Neuronal stem cell (in vitro differentiated cells): ENCODE results near the gene BRI3BP.

Experiments used
- DNase-seq: peaks from one replicate; pipeline ENCODE4 v3.0.0-alpha.2; 2013; ENCODE audit warnings: low spot score
- H2AFZ ChIP-seq: one replicate; pipeline ENCODE4 v1.6.1; 2013; ENCODE audit warnings: mild to moderate bottlenecking, low read length, inconsistent platforms
- H2AK5ac ChIP-seq: 2 replicates; pipeline ENCODE4 v1.6.1; 2013; ENCODE audit warnings: low read depth, mild to moderate bottlenecking, inconsistent platforms, low read length, moderate library complexity, mixed read lengths
- H2BK120ac ChIP-seq: 2 replicates; pipeline ENCODE4 v1.6.1; 2013; ENCODE audit warnings: low read depth, mild to moderate bottlenecking, inconsistent platforms, low read length, moderate library complexity, mixed read lengths
- H2BK12ac ChIP-seq: one replicate; pipeline ENCODE4 v1.6.1; 2013; ENCODE audit warnings: low read length, inconsistent platforms
- H2BK15ac ChIP-seq: 2 replicates; pipeline ENCODE4 v1.6.1; 2013; ENCODE audit warnings: mild to moderate bottlenecking, low read length, inconsistent platforms, mixed read lengths
- H2BK5ac ChIP-seq: one replicate; pipeline ENCODE4 v1.6.1; 2013; ENCODE audit warnings: inconsistent platforms, mild to moderate bottlenecking, low read length, moderate library complexity
- H3K14ac ChIP-seq: one replicate; pipeline ENCODE4 v1.6.1; 2013; ENCODE audit warnings: low read length, inconsistent platforms
- H3K18ac ChIP-seq: 2 replicates; pipeline ENCODE4 v1.6.1; 2013; ENCODE audit warnings: low read length, inconsistent platforms
- H3K23ac ChIP-seq: 2 replicates; pipeline ENCODE4 v1.6.1; 2013; ENCODE audit warnings: low read depth, mild to moderate bottlenecking, mixed read lengths, low read length, inconsistent platforms; ENCODE audit not compliant: poor library complexity
- H3K27ac ChIP-seq: replicated peaks from 3 replicates; pipeline ENCODE4 v1.5.1; 2013; ENCODE audit warnings: low read length, inconsistent platforms
- H3K27me3 ChIP-seq, 3 experiments: 2 replicates each; pipeline ENCODE4 v1.6.1; 2013; ENCODE audit warnings: low read length in 3 of 3, mild to moderate bottlenecking in 2 of 3, inconsistent platforms in 1 of 3, low read depth in 1 of 3, mixed read lengths in 1 of 3, moderate library complexity in 1 of 3; ENCODE audit not compliant: control insufficient read depth in 3 of 3, insufficient read depth in 3 of 3
- H3K36me3 ChIP-seq, 2 donors: replicated peaks in 1 of 2; 2 replicates each; pipeline ENCODE4 v1.6.1; 2013; ENCODE audit warnings: low read length in 2 of 2; ENCODE audit not compliant: control insufficient read depth in 2 of 2, insufficient read depth in 2 of 2
- H3K4ac ChIP-seq: 2 replicates; pipeline ENCODE4 v1.6.1; 2013; ENCODE audit warnings: inconsistent platforms, mild to moderate bottlenecking, low read length, moderate library complexity
- H3K4me1 ChIP-seq, 2 donors: 1 replicate in 1 of 2; 2 replicates in 1 of 2; pipeline ENCODE4 v1.6.1; 2013; ENCODE audit warnings: low read length in 2 of 2, low read depth in 1 of 2; ENCODE audit not compliant: control insufficient read depth in 2 of 2, insufficient read depth in 1 of 2
- H3K4me2 ChIP-seq: one replicate; pipeline ENCODE4 v1.6.1; 2013; ENCODE audit warnings: mild to moderate bottlenecking, low read length, inconsistent platforms; ENCODE audit not compliant: insufficient read depth, poor library complexity, severe bottlenecking
- H3K4me3 ChIP-seq, 2 donors: 2 replicates each; pipeline ENCODE4 v1.5.1; 2013; ENCODE audit warnings: low read length in 2 of 2, mild to moderate bottlenecking in 2 of 2, inconsistent platforms in 1 of 2, moderate library complexity in 1 of 2
- H3K79me1 ChIP-seq: one replicate; pipeline ENCODE4 v1.6.1; 2013; ENCODE audit warnings: low read depth, mild to moderate bottlenecking, inconsistent platforms, low read length, moderate library complexity
- H3K9ac ChIP-seq: one replicate; pipeline ENCODE4 v1.6.1; 2013; ENCODE audit warnings: mild to moderate bottlenecking, low read depth, low read length, inconsistent platforms; ENCODE audit not compliant: poor library complexity
- H3K9me3 ChIP-seq, 2 donors: replicated peaks in 1 of 2; 2 replicates each; pipeline versions ENCODE3 to v1.6.1; 2013; ENCODE audit warnings: low read length in 2 of 2, mild to moderate bottlenecking in 2 of 2, inconsistent platforms in 1 of 2, low read depth in 1 of 2, mixed read lengths in 1 of 2, moderate library complexity in 1 of 2; ENCODE audit not compliant: control insufficient read depth in 2 of 2, insufficient read depth in 1 of 2
- H4K8ac ChIP-seq: one replicate; pipeline ENCODE4 v1.6.1; 2013; ENCODE audit warnings: low read depth, mild to moderate bottlenecking, inconsistent platforms, low read length, moderate library complexity
- H4K91ac ChIP-seq: one replicate; pipeline ENCODE4 v1.6.1; 2013; ENCODE audit warnings: low read length, low read depth, mild to moderate bottlenecking, inconsistent platforms; ENCODE audit not compliant: poor library complexity
- WGBS, 2 donors: extraction: QIAGEN DNeasy Blood & Tissue Kit; methylation state at CpG; one replicate each; pipeline ENCODE4 v1.1.7; 2013; ENCODE audit warnings: missing lambda C conversion rate in 2 of 2, mixed read lengths in 1 of 2; ENCODE audit not compliant: insufficient read length in 2 of 2, insufficient replicate concordance in 1 of 2; ENCODE audit errors: extremely low coverage in 2 of 2; 5-methylcytosine and 5-hydroxymethylcytosine counted together

The BRI3BP gene

GRCh38 chr12:125021771-125022170, 28.3 kb downstream of the BRI3BP start:
- Histone ChIP-seq H3K27me3 (no peaks in the 10 kb centered on the region), H3K9ac (no peak overlapping the region), H4K91ac (no peak overlapping the region), H3K27ac (no peak overlapping the region), H3K79me1 (no peaks in the 10 kb centered on the region), H2BK12ac (no peak overlapping the region), H2BK120ac (no peak overlapping the region), H3K23ac (no peak overlapping the region), H2AFZ (no peak overlapping the region), H2BK5ac (no peak overlapping the region), H3K4me1 (no peaks in the 10 kb centered on the region), H3K36me3 (peaks cover 10 to 82% of the 10 kb centered on the region in 2 donors), H2AK5ac (no peak overlapping the region), H3K4me2 (no peak overlapping the region), H3K4ac (no peak overlapping the region), H4K8ac (no peak overlapping the region), H3K14ac (no peak overlapping the region), H3K18ac (no peak overlapping the region), H3K4me3 (no peak overlapping the region), H3K9me3 (peaks cover 2 to 14% of the 10 kb centered on the region in 2 donors), H2BK15ac (no peak overlapping the region)
- no CpG with 5 or more reads among the region's 5 CpGs for WGBS, 2 donors
- DNase-seq: no peak

DNA sequence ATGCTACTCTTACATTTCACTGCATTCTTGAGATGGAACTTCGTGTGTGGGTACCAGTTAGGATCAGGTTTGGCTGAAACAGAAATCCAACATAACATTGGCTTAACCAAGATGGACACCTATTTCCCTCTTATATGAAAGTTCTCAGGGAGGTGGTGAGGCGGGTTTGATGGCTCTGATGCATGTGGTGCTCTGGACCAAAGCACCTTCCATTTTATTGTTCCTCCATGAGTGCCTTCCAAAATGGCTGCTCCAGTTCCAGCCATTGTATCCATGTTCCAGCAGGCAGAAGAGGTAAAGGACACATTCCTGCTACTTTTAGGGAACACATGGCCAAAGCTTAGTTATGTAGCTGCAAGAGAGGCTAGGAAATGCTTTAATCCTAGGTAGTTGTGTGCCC, 29.6 kb downstream of the BRI3BP start:
- Histone ChIP-seq H2AK5ac (no peak overlapping the region), H2BK120ac (no peak overlapping the region), H3K4me1 (no peaks in the 10 kb centered on the region), H3K18ac (no peak overlapping the region), H3K9ac (no peak overlapping the region), H3K4ac (no peak overlapping the region), H2AFZ (no peak overlapping the region), H3K79me1 (no peaks in the 10 kb centered on the region), H2BK15ac (no peak overlapping the region), H4K91ac (no peak overlapping the region), H3K27me3 (no peaks in the 10 kb centered on the region), H3K27ac (no peak overlapping the region), H3K4me3 (no peak overlapping the region), H3K14ac (no peak overlapping the region), H3K4me2 (no peak overlapping the region), H3K23ac (no peak overlapping the region), H2BK5ac (no peak overlapping the region), H4K8ac (no peak overlapping the region), H3K36me3 (peaks cover 6 to 82% of the 10 kb centered on the region in 2 donors), H2BK12ac (no peak overlapping the region), H3K9me3 (peaks cover 2 to 14% of the 10 kb centered on the region in 2 donors)
- no peak for DNase-seq
- no CpG with 5 or more reads among the region's 2 CpGs for WGBS, 2 donors

DNA sequence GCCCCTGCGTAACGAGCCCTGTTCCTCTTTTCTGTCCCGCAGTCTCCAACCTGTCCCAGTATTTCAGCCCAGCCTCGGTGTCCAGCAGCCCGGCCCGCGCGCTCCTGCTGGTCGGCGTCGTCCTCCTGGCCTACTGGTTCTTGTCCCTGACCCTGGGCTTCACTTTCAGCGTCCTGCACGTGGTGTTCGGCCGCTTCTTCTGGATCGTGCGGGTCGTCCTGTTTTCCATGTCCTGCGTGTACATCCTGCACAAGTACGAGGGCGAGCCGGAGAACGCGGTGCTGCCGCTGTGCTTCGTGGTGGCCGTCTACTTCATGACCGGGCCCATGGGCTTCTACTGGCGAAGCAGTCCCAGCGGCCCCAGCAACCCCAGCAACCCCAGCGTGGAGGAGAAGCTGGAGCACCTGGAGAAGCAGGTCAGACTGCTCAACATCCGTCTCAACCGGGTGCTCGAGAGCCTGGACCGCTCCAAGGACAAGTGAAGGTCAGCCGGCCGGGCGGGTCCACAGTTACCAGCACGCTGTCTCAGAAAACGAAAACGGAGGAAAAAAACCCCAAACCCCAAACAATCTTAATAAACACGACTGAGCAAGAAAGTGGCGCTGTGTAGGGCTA, 31.6 kb downstream of the BRI3BP start:
- no peak overlapping the region for H3K27ac ChIP-seq
- WGBS, 2 donors: no CpG with 5 or more reads among the region's 43 CpGs
- no peaks in the 10 kb centered on the region for H3K79me1 ChIP-seq
- peaks cover 2 to 14% of the 10 kb centered on the region in 2 donors for H3K9me3 ChIP-seq
- H3K4me1 ChIP-seq: no peaks in the 10 kb centered on the region
- H3K14ac ChIP-seq: no peak overlapping the region
- H3K4ac ChIP-seq: peak overlapping the region; percentile 70
- no peak overlapping the region for H3K4me2 ChIP-seq
- no peak overlapping the region for H2BK15ac ChIP-seq
- no peak overlapping the region for H4K8ac ChIP-seq
- H3K4me3 ChIP-seq: peak overlapping the region in 1 of 2 donors; percentile 55
- no peak overlapping the region for H2AFZ ChIP-seq
- H3K27me3 ChIP-seq: no peaks in the 10 kb centered on the region
- no peak overlapping the region for H4K91ac ChIP-seq
- no peak overlapping the region for H2BK120ac ChIP-seq
- no peak overlapping the region for H3K9ac ChIP-seq
- no peak overlapping the region for H2AK5ac ChIP-seq
- peak overlapping the region; percentile 48 for H3K23ac ChIP-seq
- H2BK5ac ChIP-seq: no peak overlapping the region
- H3K18ac ChIP-seq: peak overlapping the region; percentile 13
- peaks cover 6 to 68% of the 10 kb centered on the region in 2 donors for H3K36me3 ChIP-seq
- DNase-seq: no peak
- no peak overlapping the region for H2BK12ac ChIP-seq

- no peaks in the 10 kb centered on the region for H3K79me1 ChIP-seq
- no peak overlapping the region for H2BK15ac ChIP-seq
- no peak overlapping the region for H3K4me2 ChIP-seq
- no peak overlapping the region for H3K9ac ChIP-seq
- no peak overlapping the region for H3K27ac ChIP-seq
- no peak overlapping the region for H3K4ac ChIP-seq
- no CpG with 5 or more reads among the region's 9 CpGs for WGBS, 2 donors
- no peak overlapping the region for H4K91ac ChIP-seq
- H3K9me3 ChIP-seq: peaks cover 2 to 14% of the 10 kb centered on the region in 2 donors
- H2BK12ac ChIP-seq: no peak overlapping the region
- peaks cover 6 to 66% of the 10 kb centered on the region in 2 donors for H3K36me3 ChIP-seq
- no peak overlapping the region for H2AFZ ChIP-seq
- H4K8ac ChIP-seq: no peak overlapping the region
- no peak overlapping the region for H3K4me3 ChIP-seq
- DNase-seq: no peak
- no peak overlapping the region for H3K23ac ChIP-seq
- H3K4me1 ChIP-seq: no peaks in the 10 kb centered on the region
- H2BK5ac ChIP-seq: no peak overlapping the region
- H2AK5ac ChIP-seq: no peak overlapping the region
- no peak overlapping the region for H2BK120ac ChIP-seq
- H3K18ac ChIP-seq: no peak overlapping the region
- H3K27me3 ChIP-seq: no peaks in the 10 kb centered on the region
- no peak overlapping the region for H3K14ac ChIP-seq
Observed at GRCh38 chr12:125025606-125026235, 32.3 kb downstream of the BRI3BP start.
